IMR-90 (cell line): ENCODE measurements around the gene FLYWCH1. TPM values are rescaled to one million over a fixed set of nuclear protein-coding genes. Genes with fewer than 3 reads are reported as not detected.

Experiments
- ATAC-seq: fragments of 200-7000 bp; cut with Tn5 transposase; 2 replicates; pipeline ENCODE4 v1.9.1; 2020; ENCODE audit warnings: low read depth, mild to moderate bottlenecking, moderate library complexity
- BruUV-seq: library from RNA; stranded (reverse); fragments of 400-500 nt; replicated peaks from 2 replicates; lab custom pipeline; 2021; lab: Mats Ljungman, UMichigan
- CTCF ChIA-PET: fragments of 300-600 bp; formaldehyde crosslinking; extraction: SDS; loops from one replicate; lab custom pipeline; 2021; ENCODE audit warnings: antibody characterized with exemption; lab: Yijun Ruan, JAX
- POLR2A ChIA-PET: fragments of 300-600 bp; sonication (Branson Sonifier 250); formaldehyde crosslinking; loops from one replicate; lab custom pipeline; 2022; ENCODE audit warnings: antibody characterized with exemption; ENCODE audit not compliant: unreplicated experiment; lab: Charles Lee
- DNase-seq: peaks from one replicate; pipeline ENCODE4 v3.0.0; 2013
- H2AFZ ChIP-seq: replicated peaks from 2 replicates; pipeline ENCODE3; 2013; ENCODE audit warnings: low read length, mild to moderate bottlenecking; ENCODE audit not compliant: poor library complexity
- H2AK5ac ChIP-seq: 2 replicates; pipeline ENCODE4 v1.6.1; 2013; ENCODE audit warnings: low read depth, low read length, inconsistent platforms
- H2AK9ac ChIP-seq: replicated peaks from 2 replicates; pipeline ENCODE3; 2013; ENCODE audit warnings: mild to moderate bottlenecking, low read depth, low read length, moderate library complexity; ENCODE audit not compliant: poor library complexity
- H2BK120ac ChIP-seq: 2 replicates; pipeline ENCODE4 v1.6.1; 2013; ENCODE audit warnings: low read depth, low read length, inconsistent platforms
- H2BK15ac ChIP-seq: 3 replicates; pipeline ENCODE4 v1.6.1; 2013; ENCODE audit warnings: low read depth, low read length, inconsistent platforms
- H2BK20ac ChIP-seq: 2 replicates; pipeline ENCODE4 v1.6.1; 2013; ENCODE audit warnings: low read depth, mild to moderate bottlenecking, inconsistent platforms, low read length, moderate library complexity
- H2BK5ac ChIP-seq: 2 replicates; pipeline ENCODE4 v1.6.1; 2013; ENCODE audit warnings: mild to moderate bottlenecking, low read depth, low read length, inconsistent platforms; ENCODE audit not compliant: poor library complexity, severe bottlenecking
- H3K14ac ChIP-seq: replicated peaks from 2 replicates; pipeline ENCODE4 v1.6.1; 2013; ENCODE audit warnings: low read depth, low read length, inconsistent platforms
- H3K18ac ChIP-seq: 2 replicates; pipeline ENCODE4 v1.6.1; 2013; ENCODE audit warnings: low read depth, low read length, control low read depth
- H3K23ac ChIP-seq: 2 replicates; pipeline ENCODE4 v1.6.1; 2013; ENCODE audit warnings: low read depth, low read length, inconsistent platforms
- H3K27ac ChIP-seq: 2 replicates; pipeline ENCODE4 v1.5.1; 2013; ENCODE audit warnings: mild to moderate bottlenecking, control low read depth, low read length; ENCODE audit not compliant: insufficient read depth
- H3K27me3 ChIP-seq: 2 replicates; pipeline ENCODE4 v1.6.1; 2013; ENCODE audit warnings: low read length; ENCODE audit not compliant: control insufficient read depth, insufficient read depth
- H3K36me3 ChIP-seq: 2 replicates; pipeline ENCODE4 v1.6.1; 2013; ENCODE audit warnings: low read length, mixed read lengths; ENCODE audit not compliant: control insufficient read depth, insufficient read depth
- H3K4ac ChIP-seq: 2 replicates; pipeline ENCODE4 v1.6.1; 2013; ENCODE audit warnings: low read depth, low read length, inconsistent platforms
- H3K4me1 ChIP-seq: 2 replicates; pipeline ENCODE4 v1.6.1; 2013; ENCODE audit warnings: low read length, mixed read lengths; ENCODE audit not compliant: control insufficient read depth, insufficient read depth
- H3K4me2 ChIP-seq: 2 replicates; pipeline ENCODE4 v1.6.1; 2013; ENCODE audit warnings: low read depth, mild to moderate bottlenecking, control low read depth, low read length, moderate library complexity
- H3K4me3 ChIP-seq: 2 replicates; pipeline ENCODE4 v1.5.1; 2013; ENCODE audit warnings: low read depth, mild to moderate bottlenecking, control low read depth, low read length, moderate library complexity; ENCODE audit not compliant: insufficient read depth
- H3K56ac ChIP-seq: 2 replicates; pipeline ENCODE4 v1.6.1; 2013; ENCODE audit warnings: low read length, inconsistent platforms; ENCODE audit not compliant: insufficient read depth; ENCODE audit errors: extremely low read depth
- H3K79me1 ChIP-seq, 2 experiments: 2 replicates each; pipeline ENCODE4 v1.6.1; 2013; ENCODE audit warnings: low read length in 2 of 2, inconsistent platforms in 1 of 2, low read depth in 1 of 2
- H3K9ac ChIP-seq: 2 replicates; pipeline ENCODE4 v1.6.1; 2013; ENCODE audit warnings: low read depth, low read length, control low read depth
- H3K9me1 ChIP-seq: 2 replicates; pipeline ENCODE4 v1.6.1; 2013; ENCODE audit warnings: low read length, inconsistent platforms; ENCODE audit not compliant: insufficient read depth
- H3K9me3 ChIP-seq: 2 replicates; pipeline ENCODE4 v1.6.1; 2013; ENCODE audit warnings: low read length; ENCODE audit not compliant: control insufficient read depth, insufficient read depth
- H4K20me1 ChIP-seq: 2 replicates; pipeline ENCODE4 v1.6.1; 2013; ENCODE audit warnings: low read length, inconsistent platforms; ENCODE audit not compliant: insufficient read depth
- H4K5ac ChIP-seq: 2 replicates; pipeline ENCODE4 v1.6.1; 2013; ENCODE audit warnings: mild to moderate bottlenecking, low read depth, low read length, control low read depth
- H4K8ac ChIP-seq, 2 experiments: 2 replicates each; pipeline ENCODE4 v1.6.1; 2013; ENCODE audit warnings: low read depth in 2 of 2, low read length in 2 of 2, control low read depth in 1 of 2, inconsistent platforms in 1 of 2
- H4K91ac ChIP-seq: 2 replicates; pipeline ENCODE4 v1.6.1; 2013; ENCODE audit warnings: low read depth, low read length, inconsistent platforms; ENCODE audit not compliant: insufficient read depth
- BHLHE40 ChIP-seq: fragments of 150-350 bp; IDR thresholded peaks from 2 replicates; pipeline ENCODE4 v1.6.1; 2016; ENCODE audit warnings: mild to moderate bottlenecking, low read depth, low read length
- CEBPB ChIP-seq: IDR thresholded peaks from 2 replicates; pipeline ENCODE4 v1.6.1; 2012; ENCODE audit warnings: low read depth, low read length, improper control_type of control experiment
- CHD1 ChIP-seq: IDR thresholded peaks from 2 replicates; pipeline ENCODE4 v1.6.1; 2012; ENCODE audit warnings: low read depth, low read length, improper control_type of control experiment
- CTCF ChIP-seq: conservative IDR thresholded peaks from 2 replicates; pipeline ENCODE4 v1.5.1; 2012; ENCODE audit warnings: mild to moderate bottlenecking, low read depth, low read length, improper control_type of control experiment
- ELK1 ChIP-seq: fragments of 150-350 bp; IDR thresholded peaks from 2 replicates; pipeline ENCODE4 v1.6.1; 2016; ENCODE audit warnings: low read depth, mild to moderate bottlenecking, low read length, moderate library complexity, borderline replicate concordance
- FOS ChIP-seq: fragments of 150-350 bp; IDR thresholded peaks from 2 replicates; pipeline ENCODE4 v1.6.1; 2016; ENCODE audit warnings: low read depth, low read length
- MAFK ChIP-seq: IDR thresholded peaks from 2 replicates; pipeline ENCODE4 v1.6.1; 2012; ENCODE audit warnings: low read depth, low read length, improper control_type of control experiment
- MAZ ChIP-seq: IDR thresholded peaks from 2 replicates; pipeline ENCODE4 v1.6.1; 2012; ENCODE audit warnings: low read depth, mild to moderate bottlenecking, low read length, improper control_type of control experiment, moderate library complexity, borderline replicate concordance
- MXI1 ChIP-seq: IDR thresholded peaks from 2 replicates; pipeline ENCODE4 v1.6.1; 2012; ENCODE audit warnings: low read depth, mild to moderate bottlenecking, low read length, moderate library complexity, borderline replicate concordance
- NFE2L2 ChIP-seq: fragments of 150-350 bp; IDR thresholded peaks from 2 replicates; pipeline ENCODE4 v1.6.1; 2016; ENCODE audit warnings: low read depth, mild to moderate bottlenecking, low read length
- POLR2A ChIP-seq: IDR thresholded peaks from 2 replicates; pipeline ENCODE4 v1.6.1; 2012; ENCODE audit warnings: mild to moderate bottlenecking, low read depth, low read length
- RAD21 ChIP-seq: IDR thresholded peaks from 2 replicates; pipeline ENCODE4 v1.6.1; 2012; ENCODE audit warnings: low read length, improper control_type of control experiment
- RCOR1 ChIP-seq: IDR thresholded peaks from 2 replicates; pipeline ENCODE4 v1.6.1; 2012; ENCODE audit warnings: mild to moderate bottlenecking, low read length, improper control_type of control experiment; ENCODE audit not compliant: insufficient replicate concordance
- RFX5 ChIP-seq: IDR thresholded peaks from 2 replicates; pipeline ENCODE4 v1.8.0; 2012; ENCODE audit warnings: low read depth, mild to moderate bottlenecking, low read length, moderate library complexity
- SMC3 ChIP-seq: fragments of 150-350 bp; IDR thresholded peaks from 2 replicates; pipeline ENCODE4 v1.6.1; 2016; ENCODE audit warnings: low read depth, mild to moderate bottlenecking, antibody characterized with exemption, low read length, moderate library complexity
- USF2 ChIP-seq: fragments of 150-350 bp; IDR thresholded peaks from 2 replicates; pipeline ENCODE4 v1.6.1; 2017; ENCODE audit warnings: mild to moderate bottlenecking, antibody characterized with exemption, low read length, low read depth
- WGBS, 2 experiments: methylation state at CpG; one replicate each; pipeline versions ENCODE4 v1.1.5 to v1.1.7; 2013; ENCODE audit warnings: missing lambda C conversion rate in 2 of 2; ENCODE audit not compliant: insufficient read length in 1 of 2; ENCODE audit errors: extremely low coverage in 2 of 2; 5-methylcytosine and 5-hydroxymethylcytosine counted together
- dilution Hi-C: fragments of 300-500 bp; cut with HindIII; formaldehyde crosslinking; loops from one replicate; pipeline ENCODE4 v1.14.3; 2018; ENCODE audit warnings: low sequenced_read_pairs; ENCODE audit not compliant: unreplicated experiment
- in situ Hi-C: fragments of 300-500 bp; cut with MboI; formaldehyde crosslinking; loops from 3 replicates; pipeline ENCODE4 v1.14.3; 2019; ENCODE audit warnings: low sequenced_read_pairs, inconsistent platforms, mixed read lengths
- intact Hi-C: fragments of 100-400 bp; cut with micrococcal nuclease; formaldehyde crosslinking; loops from 2 replicates; pipeline ENCODE4 v1.10.0; 2022
- polyA plus RNA-seq, 3 experiments: library from polyadenylated mRNA; depleted of rRNA; stranded (reverse); fragments of >200 nt; gene quantifications; 2 replicates each; pipeline ENCODE4 v1.2.3, GENCODE V29; 2012; ENCODE audit warnings: low replicate concordance in 1 of 3
- total RNA-seq: library from RNA; depleted of rRNA; stranded (reverse); fragments of >200 nt; gene quantifications from 2 replicates; pipeline ENCODE4 v1.2.3, GENCODE V29; 2012

FLYWCH1 gene
- total and polyA plus RNA-seq, 2 of the 4 experiments (the other 2 are of a cell fraction), result 14.3 to 25.2 TPM

DNA sequence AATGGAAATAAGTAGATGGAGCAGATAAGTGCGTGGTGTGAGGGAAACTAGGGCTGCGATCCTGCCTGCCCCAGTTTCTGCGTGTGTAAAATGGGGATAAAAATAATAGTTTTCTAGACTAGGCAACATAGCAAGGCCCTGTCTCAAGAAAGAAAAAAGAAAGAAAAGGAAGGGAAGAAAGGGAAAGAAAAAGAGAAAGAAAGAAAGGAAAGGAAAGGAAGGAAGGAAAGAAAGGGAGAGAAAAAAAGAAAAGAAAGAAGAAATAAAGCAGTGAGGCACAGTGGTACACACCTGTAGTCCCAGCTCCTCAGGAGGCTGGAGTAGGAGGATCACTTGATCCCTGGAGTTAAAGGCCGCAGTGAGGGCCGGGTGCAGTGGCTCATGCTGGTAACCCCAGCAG lies 70.7 kb downstream of the FLYWCH1 start:
- H4K8ac ChIP-seq, result no peak overlapping the region
- peaks cover 1% of the 10 kb centered on the region; the same call in 1 of the 2 replicates for H3K27me3 ChIP-seq
- H2AK9ac ChIP-seq, result no peak overlapping the region
- no peak overlapping the region for H4K91ac ChIP-seq
- intact Hi-C loops (no loop called here), in situ Hi-C loops (no loop called here), dilution Hi-C loops (no loop called here)
- no peak overlapping the region for H3K56ac ChIP-seq
- H3K27ac ChIP-seq, result no peak overlapping the region
- POLR2A ChIA-PET, result no interaction called here
- no peak overlapping the region for H2BK5ac ChIP-seq
- DNase-seq, result no peak
- H3K9me1 ChIP-seq, result 0 out of 2 replicates have a peak, but pooled peaks cover 4% of the 10 kb centered on the region
- no peak overlapping the region for H3K23ac ChIP-seq
- no peak overlapping the region for H2AFZ ChIP-seq
- no peaks in the 10 kb centered on the region for H3K9me3 ChIP-seq
- no peak overlapping the region for H2BK15ac ChIP-seq
- no peak overlapping the region for H2AK5ac ChIP-seq
- H3K4me3 ChIP-seq, result no peak overlapping the region
- no peak overlapping the region for H3K14ac ChIP-seq
- no peak overlapping the region for H3K18ac ChIP-seq
- CTCF ChIA-PET, result no interaction called here
- H3K79me1 ChIP-seq, result peaks cover 14 to 18% of the 10 kb centered on the region in 2 experiments
- no peak overlapping the region for H2BK20ac ChIP-seq
- H2BK120ac ChIP-seq, result no peak overlapping the region
- WGBS, 2 experiments, result no CpG with 5 or more reads among the region's 5 CpGs
- H3K4me1 ChIP-seq, result peaks cover 6% of the 10 kb centered on the region
- H3K9ac ChIP-seq, result no peak overlapping the region
- BruUV-seq, result no TSS peak
- H3K4ac ChIP-seq, result no peak overlapping the region
- TF ChIP-seq MAZ (no peak), RAD21 (no peak), CHD1 (no peak), ELK1 (no peak), POLR2A (no peak), FOS (no peak), NFE2L2 (no peak), BHLHE40 (no peak), MAFK (no peak), RFX5 (no peak), CEBPB (no peak), CTCF (no peak), SMC3 (no peak), USF2 (no peak), MXI1 (no peak), RCOR1 (no peak)
- no peak overlapping the region for H3K4me2 ChIP-seq
- ATAC-seq, result no peak
- H4K20me1 ChIP-seq, result no peaks in the 10 kb centered on the region
- no peak overlapping the region for H4K5ac ChIP-seq
- H3K36me3 ChIP-seq, result no peaks in the 10 kb centered on the region
